GM18498 (cell line): ENCODE data around the gene KMT2A.

ENCODE experiments used
- ATAC-seq: cut with Tn5 transposase; IDR thresholded peaks from one replicate; pipeline ENCODE4 v1.9.1; 2021; ENCODE audit warnings: mild to moderate bottlenecking, moderate library complexity; ENCODE audit not compliant: unreplicated experiment

Gene KMT2A

GRCh38 chr11:118574636-118575035, 138.3 kb downstream of the KMT2A start:
- ATAC-seq = no peak
